ENCODE measurements around the gene ROBO3. TPM values are rescaled to one million over a fixed set of nuclear protein-coding genes. Genes with fewer than 3 reads are reported as not detected.

ROBO3 gene
- total and polyA plus RNA-seq, 2 donors (not counting 1 experiment from before 2014, with no cell fraction given) = 1.0 to 7.4 TPM

DNA sequence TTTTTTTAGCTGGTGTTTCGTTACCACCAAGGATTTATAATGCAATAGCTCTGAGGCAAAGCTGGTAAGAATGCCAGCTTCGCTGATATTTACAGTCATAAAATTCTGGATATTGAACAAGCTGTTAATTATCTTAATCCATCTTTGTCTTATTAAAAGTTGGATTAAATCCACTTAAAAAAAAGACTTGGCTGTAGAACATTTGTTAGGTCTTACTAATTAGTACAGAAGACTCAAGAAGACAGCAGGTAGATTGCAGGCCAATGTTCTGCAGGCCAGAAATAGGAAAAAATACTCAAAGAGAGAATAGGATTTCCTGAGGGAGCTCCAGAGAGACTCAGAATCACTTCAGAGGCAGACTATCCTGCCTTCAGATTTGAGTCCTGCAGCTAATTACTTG lies 24.9 kb downstream of the ROBO3 start:
- ATAC-seq (ENCODE audit: low read depth) (no peak), DNase-seq (no peak)
- Histone ChIP-seq H3K4me3 (ENCODE audit: control extremely low read depth in 1 of 5, extremely low read depth in 1 of 5, insufficient read depth in 1 of 5, low read depth in 2 of 5, low read length in 4 of 5) (no peak overlapping the region), H3K4me2 (replicated peaks; ENCODE audit: low read depth, low read length, poor library complexity, severe bottlenecking) (no peak overlapping the region), H3K9me3 (ENCODE audit: control extremely low read depth in 1 of 3, control insufficient read depth in 2 of 3, insufficient read depth in 1 of 3, low read length in 2 of 3) (peaks cover 0 to 4% (median 0%) of the 10 kb centered on the region in 3 donors), H4K20me1 (ENCODE audit: control insufficient read depth, insufficient read depth, low read length, poor library complexity, severe bottlenecking) (no peaks in the 10 kb centered on the region), H3K36me3 (replicated peaks in 1 of 2; ENCODE audit: control extremely low read depth in 1 of 2, control insufficient read depth in 1 of 2, extremely low read depth in 1 of 2, insufficient read depth in 2 of 2, low read length in 1 of 2) (no peaks in the 10 kb centered on the region), H2AFZ (ENCODE audit: insufficient read depth, low read depth, low read length, poor library complexity, severe bottlenecking) (no peak overlapping the region), H3K4me1 (ENCODE audit: control insufficient read depth in 2 of 2, insufficient read depth in 2 of 2, low read length in 2 of 2) (no peaks in the 10 kb centered on the region), H3K9ac (ENCODE audit: low read length) (no peak overlapping the region), H3K79me2 (ENCODE audit: control insufficient read depth, insufficient read depth, low read length) (no peaks in the 10 kb centered on the region), H3K27me3 (replicated peaks in 1 of 4; ENCODE audit: control extremely low read depth in 1 of 4, control insufficient read depth in 3 of 4, insufficient read depth in 4 of 4, low read length in 3 of 4) (peaks cover 0 to 6% (median 3%) of the 10 kb centered on the region in 4 experiments), H3K27ac (ENCODE audit: low read length in 2 of 2) (no peak overlapping the region)
- no peak for TF ChIP-seq EZH2 (IDR thresholded peaks at IDR 0.05; ENCODE audit: borderline replicate concordance, insufficient read depth, low read depth, low read length, poor library complexity, severe bottlenecking)
- TF ChIP-seq, protein P1, sequence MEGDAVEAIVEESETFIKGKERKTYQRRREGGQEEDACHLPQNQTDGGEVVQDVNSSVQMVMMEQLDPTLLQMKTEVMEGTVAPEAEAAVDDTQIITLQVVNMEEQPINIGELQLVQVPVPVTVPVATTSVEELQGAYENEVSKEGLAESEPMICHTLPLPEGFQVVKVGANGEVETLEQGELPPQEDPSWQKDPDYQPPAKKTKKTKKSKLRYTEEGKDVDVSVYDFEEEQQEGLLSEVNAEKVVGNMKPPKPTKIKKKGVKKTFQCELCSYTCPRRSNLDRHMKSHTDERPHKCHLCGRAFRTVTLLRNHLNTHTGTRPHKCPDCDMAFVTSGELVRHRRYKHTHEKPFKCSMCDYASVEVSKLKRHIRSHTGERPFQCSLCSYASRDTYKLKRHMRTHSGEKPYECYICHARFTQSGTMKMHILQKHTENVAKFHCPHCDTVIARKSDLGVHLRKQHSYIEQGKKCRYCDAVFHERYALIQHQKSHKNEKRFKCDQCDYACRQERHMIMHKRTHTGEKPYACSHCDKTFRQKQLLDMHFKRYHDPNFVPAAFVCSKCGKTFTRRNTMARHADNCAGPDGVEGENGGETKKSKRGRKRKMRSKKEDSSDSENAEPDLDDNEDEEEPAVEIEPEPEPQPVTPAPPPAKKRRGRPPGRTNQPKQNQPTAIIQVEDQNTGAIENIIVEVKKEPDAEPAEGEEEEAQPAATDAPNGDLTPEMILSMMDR (IDR thresholded peaks at IDR 0.05) = no peak
- Mint-ChIP-seq H3K27ac (no peak overlapping the region), H3K9me3 (ENCODE audit: insufficient read depth) (no peaks in the 10 kb centered on the region), H3K4me1 (no peaks in the 10 kb centered on the region), H3K27me3 (peaks cover 30% of the 10 kb centered on the region), H3K4me3 (no peak overlapping the region)
- ChIA-PET POLR2A (no interaction called here), CTCF (no interaction called here)
- intact Hi-C loops (cut with micrococcal nuclease) = no loop called here
- no CpG with 5 or more reads among the region's 2 CpGs for WGBS (ENCODE audit: insufficient coverage)

DNA sequence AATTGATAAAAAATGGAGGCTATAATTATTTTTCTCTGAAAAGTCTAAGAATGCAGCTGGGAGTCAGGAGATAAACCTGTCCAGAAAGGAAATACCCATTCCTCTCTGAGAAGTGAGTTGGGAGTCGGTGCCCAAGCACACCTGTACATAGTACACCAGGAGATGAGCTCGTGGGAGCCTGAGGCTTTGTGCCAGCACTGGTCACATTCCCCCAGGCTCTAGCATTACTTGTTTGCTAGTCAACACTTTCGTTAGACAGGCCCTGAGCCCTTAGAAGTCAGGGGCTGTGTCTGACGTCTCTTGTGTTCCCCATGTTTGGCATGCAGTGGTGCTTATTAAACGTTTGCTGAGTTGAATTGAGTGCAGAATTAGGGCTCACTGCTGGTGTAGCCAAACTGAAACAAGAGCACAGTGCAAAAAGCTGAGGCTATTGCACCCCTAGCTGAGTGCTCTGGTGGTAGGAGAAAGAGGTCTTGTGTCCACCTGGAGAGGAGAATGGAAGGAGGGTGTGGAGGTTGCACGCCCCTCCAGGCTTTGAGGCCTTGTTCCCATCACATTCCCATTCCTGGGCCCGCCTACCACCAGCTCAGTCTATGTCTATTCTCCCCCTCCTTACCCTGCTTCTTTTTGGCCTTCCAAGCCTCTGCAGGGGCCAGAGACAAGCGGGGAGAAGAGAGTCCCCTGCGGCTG lies 25.6 kb downstream of the ROBO3 start:
- Mint-ChIP-seq H3K27ac (no peak overlapping the region), H3K9me3 (ENCODE audit: insufficient read depth) (no peaks in the 10 kb centered on the region), H3K4me1 (no peaks in the 10 kb centered on the region), H3K4me3 (no peak overlapping the region), H3K27me3 (peaks cover 30% of the 10 kb centered on the region)
- no peak overlapping the region for H2AFZ ChIP-seq (ENCODE audit: insufficient read depth, low read depth, low read length, poor library complexity, severe bottlenecking)
- ChIA-PET POLR2A (no interaction called here), CTCF (interaction anchor here (1.8 kb wide), 1 partner anchor 14 kb away, joined by 7 read pairs; no protein-coding TSS in a partner anchor)
- H3K4me1 ChIP-seq (ENCODE audit: control insufficient read depth in 2 of 2, insufficient read depth in 2 of 2, low read length in 2 of 2) = no peaks in the 10 kb centered on the region
- ATAC-seq (ENCODE audit: low read depth) (no peak), DNase-seq (no peak)
- no peak for TF ChIP-seq EZH2 (IDR thresholded peaks at IDR 0.05; ENCODE audit: borderline replicate concordance, insufficient read depth, low read depth, low read length, poor library complexity, severe bottlenecking)
- TF ChIP-seq, protein P1 (IDR thresholded peaks at IDR 0.05) = no peak
- no peak overlapping the region for H3K27ac ChIP-seq (ENCODE audit: low read length in 2 of 2)
- no peak overlapping the region for H3K9ac ChIP-seq (ENCODE audit: low read length)
- peaks cover 0 to 4% (median 0%) of the 10 kb centered on the region in 3 donors for H3K9me3 ChIP-seq (ENCODE audit: control extremely low read depth in 1 of 3, control insufficient read depth in 2 of 3, insufficient read depth in 1 of 3, low read length in 2 of 3)
- peaks cover 0 to 6% (median 3%) of the 10 kb centered on the region in 4 experiments for H3K27me3 ChIP-seq (replicated peaks in 1 of 4; ENCODE audit: control extremely low read depth in 1 of 4, control insufficient read depth in 3 of 4, insufficient read depth in 4 of 4, low read length in 3 of 4)
- no peaks in the 10 kb centered on the region for H4K20me1 ChIP-seq (ENCODE audit: control insufficient read depth, insufficient read depth, low read length, poor library complexity, severe bottlenecking)
- H3K4me2 ChIP-seq (replicated peaks; ENCODE audit: low read depth, low read length, poor library complexity, severe bottlenecking) = no peak overlapping the region
- H3K36me3 ChIP-seq (replicated peaks in 1 of 2; ENCODE audit: control extremely low read depth in 1 of 2, control insufficient read depth in 1 of 2, extremely low read depth in 1 of 2, insufficient read depth in 2 of 2, low read length in 1 of 2) = no peaks in the 10 kb centered on the region
- WGBS (ENCODE audit: insufficient coverage) = 74% methylated on average over 7 of the region's 9 CpGs
- H3K4me3 ChIP-seq (ENCODE audit: control extremely low read depth in 1 of 5, extremely low read depth in 1 of 5, insufficient read depth in 1 of 5, low read depth in 2 of 5, low read length in 4 of 5) = no peak overlapping the region
- H3K79me2 ChIP-seq (ENCODE audit: control insufficient read depth, insufficient read depth, low read length) = no peaks in the 10 kb centered on the region
- intact Hi-C loops (cut with micrococcal nuclease) = no loop called here
